NCI-H526 (cell line): ENCODE results near the gene TMEM184A.
A peak's percentile ranks its signal among the peaks of the same experiment; 100 is the strongest.

Source experiments
- DNase-seq, 2 experiments: peaks; one replicate each; lab custom pipeline; 2025; lab: John Stamatoyannopoulos, UW

Gene TMEM184A

GRCh38 chr7:1539181-1539881, 16.7 kb downstream of the TMEM184A start:
- DNase-seq, result no peak

- no peak for DNase-seq
Observed at GRCh38 chr7:1538544-1539180, 17.3 kb downstream of the TMEM184A start.

- DNase-seq, result no peak
Observed at GRCh38 chr7:1537535-1538412, 18.2 kb downstream of the TMEM184A start.

GRCh38 chr7:1536743-1537534, 19.1 kb downstream of the TMEM184A start:
- DNase-seq, result no peak

GRCh38 chr7:1536455-1536742, 19.6 kb downstream of the TMEM184A start:
- no peak for DNase-seq

- DNase-seq, result no peak
Observed at GRCh38 chr7:1535701-1536454, 20.1 kb downstream of the TMEM184A start.

- DNase-seq, result no peak
Observed at GRCh38 chr7:1535100-1535458, 20.9 kb downstream of the TMEM184A start.

GRCh38 chr7:1534330-1535099, 21.5 kb downstream of the TMEM184A start:
- no peak for DNase-seq

- DNase-seq, result no peak
Observed at GRCh38 chr7:1533547-1534329, 22.3 kb downstream of the TMEM184A start.

- DNase-seq, result no peak
Observed at GRCh38 chr7:1533255-1533546, 22.8 kb downstream of the TMEM184A start.

GRCh38 chr7:1532456-1533254, 23.4 kb downstream of the TMEM184A start:
- DNase-seq, result peak in 1 of 2 experiments; percentile 13

GRCh38 chr7:1531979-1532455, 24.0 kb downstream of the TMEM184A start:
- no peak for DNase-seq

GRCh38 chr7:1531263-1531978, 24.6 kb downstream of the TMEM184A start:
- no peak for DNase-seq

GRCh38 chr7:1530946-1531262, 25.1 kb downstream of the TMEM184A start:
- DNase-seq, result peak in 1 of 2 experiments; percentile 45

- no peak for DNase-seq
Observed at GRCh38 chr7:1529383-1530116, 26.5 kb downstream of the TMEM184A start.

- no peak for DNase-seq
Observed at GRCh38 chr7:1526271-1526754, 29.7 kb downstream of the TMEM184A start.

- DNase-seq, result no peak
Observed at GRCh38 chr7:1525409-1525808, 30.6 kb downstream of the TMEM184A start.

- DNase-seq, result no peak
Observed at GRCh38 chr7:1523844-1524243, 32.2 kb downstream of the TMEM184A start.
